IPS-15b (cell line): Measurements from ENCODE around the gene DNAJC9.

Experiments used
- H3K27me3 ChIP-seq: one replicate; pipeline ENCODE4 v1.6.1; 2013; ENCODE audit warnings: low read length; ENCODE audit not compliant: control insufficient read depth, insufficient read depth
- H3K36me3 ChIP-seq: one replicate; pipeline ENCODE4 v1.6.1; 2013; ENCODE audit warnings: low read length; ENCODE audit not compliant: control insufficient read depth, insufficient read depth
- H3K4me1 ChIP-seq: one replicate; pipeline ENCODE4 v1.6.1; 2013; ENCODE audit warnings: mild to moderate bottlenecking, low read length; ENCODE audit not compliant: control insufficient read depth, insufficient read depth
- H3K4me3 ChIP-seq: one replicate; pipeline ENCODE4 v1.5.1; 2013; ENCODE audit warnings: low read depth, low read length
- H3K9ac ChIP-seq: one replicate; pipeline ENCODE4 v1.6.1; 2013; ENCODE audit warnings: low read depth, mild to moderate bottlenecking, low read length
- H3K9me3 ChIP-seq: one replicate; pipeline ENCODE4 v1.6.1; 2013; ENCODE audit warnings: mild to moderate bottlenecking, low read length; ENCODE audit not compliant: control insufficient read depth, insufficient read depth

The DNAJC9 gene

GRCh38 chr10:73232887-73233286 is 14.2 kb downstream of the DNAJC9 start:
- H3K4me1 ChIP-seq: no peaks in the 10 kb centered on the region
- H3K27me3 ChIP-seq: no peaks in the 10 kb centered on the region
- no peaks in the 10 kb centered on the region for H3K9me3 ChIP-seq
- H3K4me3 ChIP-seq: no peak overlapping the region
- no peaks in the 10 kb centered on the region for H3K36me3 ChIP-seq
- no peak overlapping the region for H3K9ac ChIP-seq

GRCh38 chr10:73229567-73229966 is 17.5 kb downstream of the DNAJC9 start:
- Histone ChIP-seq H3K4me3 (no peak overlapping the region), H3K27me3 (no peaks in the 10 kb centered on the region), H3K36me3 (no peaks in the 10 kb centered on the region), H3K4me1 (no peaks in the 10 kb centered on the region), H3K9me3 (no peaks in the 10 kb centered on the region), H3K9ac (no peak overlapping the region)

DNA sequence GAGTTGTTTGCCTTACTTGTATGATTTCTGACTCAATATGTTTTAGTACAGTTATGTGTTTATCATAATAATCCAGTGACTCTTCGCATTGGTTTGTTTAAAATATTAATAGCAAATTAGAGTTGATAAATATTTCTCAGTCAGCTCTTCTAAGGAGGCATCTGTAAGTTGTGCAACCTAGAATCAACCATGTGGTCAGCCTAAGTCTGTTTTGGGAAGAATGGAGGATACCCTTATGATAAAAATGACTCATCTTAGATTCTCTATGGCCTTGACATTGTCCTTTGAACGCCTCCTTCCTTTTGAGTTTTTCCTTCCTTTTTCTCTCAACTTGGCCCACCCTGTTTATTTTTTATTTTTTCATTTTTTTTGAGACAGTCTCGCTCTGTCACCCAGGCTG is 18.8 kb downstream of the DNAJC9 start:
- no peaks in the 10 kb centered on the region for H3K27me3 ChIP-seq

GRCh38 chr10:73226663-73227062 is 20.4 kb downstream of the DNAJC9 start:
- H3K9me3 ChIP-seq: no peaks in the 10 kb centered on the region
- no peaks in the 10 kb centered on the region for H3K36me3 ChIP-seq

More for the DNA sequence above, 18.8 kb downstream of the DNAJC9 start:
- no peaks in the 10 kb centered on the region for H3K36me3 ChIP-seq
- no peak overlapping the region for H3K9ac ChIP-seq
- H3K4me3 ChIP-seq: no peak overlapping the region
- H3K9me3 ChIP-seq: no peaks in the 10 kb centered on the region
- no peaks in the 10 kb centered on the region for H3K4me1 ChIP-seq

GRCh38 chr10:73225518-73225917 is 21.5 kb downstream of the DNAJC9 start:
- no peaks in the 10 kb centered on the region for H3K9me3 ChIP-seq
- H3K4me3 ChIP-seq: no peak overlapping the region
- no peaks in the 10 kb centered on the region for H3K36me3 ChIP-seq
- H3K4me1 ChIP-seq: no peaks in the 10 kb centered on the region
- no peak overlapping the region for H3K9ac ChIP-seq
- no peaks in the 10 kb centered on the region for H3K27me3 ChIP-seq

More at GRCh38 chr10:73226663-73227062, 20.4 kb downstream of the DNAJC9 start:
- no peaks in the 10 kb centered on the region for H3K27me3 ChIP-seq
- H3K9ac ChIP-seq: no peak overlapping the region
- H3K4me1 ChIP-seq: no peaks in the 10 kb centered on the region
- H3K4me3 ChIP-seq: no peak overlapping the region

DNA sequence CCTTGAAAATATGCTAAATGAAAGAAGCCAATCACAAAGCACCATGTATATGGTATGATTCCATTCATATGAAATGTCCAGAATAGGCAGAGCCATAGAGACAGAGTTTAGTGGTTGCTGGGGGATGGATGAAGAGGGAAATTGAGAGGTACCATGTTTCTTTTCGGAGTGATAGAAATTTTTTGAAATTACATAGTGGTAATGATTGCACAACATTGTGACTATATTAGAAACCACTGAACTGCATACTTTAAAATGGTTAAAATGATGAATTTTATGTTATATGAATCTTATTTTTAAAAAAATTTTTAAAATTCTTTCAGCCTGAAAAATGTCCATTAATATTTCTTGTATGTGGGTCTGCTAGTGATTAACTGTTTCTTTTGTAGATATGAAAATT is 26.1 kb downstream of the DNAJC9 start:
- H3K9ac ChIP-seq: no peak overlapping the region
- no peak overlapping the region for H3K4me3 ChIP-seq
- no peaks in the 10 kb centered on the region for H3K27me3 ChIP-seq
- H3K4me1 ChIP-seq: no peaks in the 10 kb centered on the region
- no peaks in the 10 kb centered on the region for H3K9me3 ChIP-seq
- no peaks in the 10 kb centered on the region for H3K36me3 ChIP-seq

- Histone ChIP-seq H3K4me1 (no peaks in the 10 kb centered on the region), H3K9ac (no peak overlapping the region), H3K36me3 (no peaks in the 10 kb centered on the region), H3K27me3 (no peaks in the 10 kb centered on the region), H3K9me3 (no peaks in the 10 kb centered on the region), H3K4me3 (no peak overlapping the region)
Observed at GRCh38 chr10:73219384-73219783, 27.7 kb downstream of the DNAJC9 start.

GRCh38 chr10:73218431-73219191 is 28.4 kb downstream of the DNAJC9 start:
- Histone ChIP-seq H3K9me3 (no peaks in the 10 kb centered on the region), H3K9ac (no peak overlapping the region), H3K4me1 (no peaks in the 10 kb centered on the region), H3K27me3 (no peaks in the 10 kb centered on the region), H3K36me3 (no peaks in the 10 kb centered on the region), H3K4me3 (no peak overlapping the region)

DNA sequence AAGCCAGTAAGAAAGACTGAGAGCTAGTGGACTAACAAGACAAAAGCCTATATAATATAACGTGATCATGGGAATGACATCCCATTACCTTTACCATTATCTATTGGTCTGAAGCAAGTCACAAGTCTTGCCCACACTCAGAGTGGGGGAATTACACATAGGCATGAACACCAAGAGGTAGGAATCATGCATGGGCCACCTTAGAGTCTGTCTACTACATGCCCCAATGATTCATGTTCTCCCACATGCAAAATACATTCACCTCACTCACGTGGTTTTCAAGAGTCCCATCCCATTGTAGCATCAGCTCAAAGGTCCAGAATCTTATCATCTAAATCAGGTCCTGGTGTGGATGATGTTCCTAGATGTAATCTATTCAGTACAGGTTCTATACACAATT is 29.4 kb downstream of the DNAJC9 start:
- H3K9ac ChIP-seq: no peak overlapping the region
- H3K4me3 ChIP-seq: no peak overlapping the region
- H3K36me3 ChIP-seq: no peaks in the 10 kb centered on the region
- H3K27me3 ChIP-seq: no peaks in the 10 kb centered on the region
- H3K4me1 ChIP-seq: no peaks in the 10 kb centered on the region
- no peaks in the 10 kb centered on the region for H3K9me3 ChIP-seq

DNA sequence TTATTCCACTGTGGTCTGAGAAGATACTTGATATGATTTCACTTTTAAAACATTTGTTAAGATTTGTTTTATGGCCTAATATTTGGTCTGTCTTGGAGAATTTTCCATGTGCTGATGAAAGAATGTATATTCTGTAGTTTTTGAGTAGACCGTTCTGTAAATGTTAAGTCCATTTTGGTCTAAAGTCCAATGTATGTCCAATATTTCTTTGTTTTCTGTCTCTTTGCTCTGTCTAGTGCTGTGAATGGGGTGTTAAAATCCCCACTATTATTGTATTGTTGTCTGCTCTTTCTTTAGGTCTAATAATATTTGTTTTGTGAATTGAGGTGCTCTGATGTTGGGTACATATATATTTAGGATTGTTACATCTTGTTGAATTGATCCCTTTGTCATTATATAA is 31.3 kb downstream of the DNAJC9 start:
- Histone ChIP-seq H3K9me3 (no peaks in the 10 kb centered on the region), H3K4me1 (no peaks in the 10 kb centered on the region), H3K9ac (no peak overlapping the region), H3K27me3 (no peaks in the 10 kb centered on the region), H3K36me3 (no peaks in the 10 kb centered on the region), H3K4me3 (no peak overlapping the region)

DNA sequence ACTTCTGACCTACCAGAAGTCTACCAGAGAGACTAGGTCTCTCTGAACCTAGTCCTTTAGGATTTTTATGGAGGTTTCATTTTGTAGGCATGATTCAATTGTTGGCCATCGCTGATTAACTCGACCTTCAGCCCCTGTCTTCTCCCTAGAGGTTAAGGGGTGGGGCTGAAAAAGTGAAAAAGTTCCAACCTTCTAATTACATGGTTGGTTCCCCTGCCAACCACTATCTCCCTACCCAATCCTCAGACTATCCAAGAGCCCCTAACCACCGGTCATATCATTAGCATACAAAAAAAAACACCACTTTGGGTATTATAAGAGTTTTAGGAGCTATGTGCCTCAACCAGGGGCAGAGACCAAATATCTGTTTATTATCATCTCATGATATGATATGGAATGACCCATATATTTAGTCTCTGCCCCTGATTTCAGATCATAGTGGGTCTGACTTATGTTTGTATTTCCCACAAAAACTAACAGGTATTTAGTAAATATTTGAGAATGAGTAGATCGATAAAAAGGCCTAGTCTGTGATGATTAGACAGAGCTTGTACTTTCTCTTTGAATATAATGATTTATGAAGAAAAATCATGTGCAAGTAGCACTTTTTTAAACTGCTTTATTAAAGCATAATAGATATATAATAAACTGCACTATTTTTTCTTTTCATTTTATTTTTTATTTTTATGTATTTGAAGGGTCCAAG is 35.8 kb downstream of the DNAJC9 start:
- no peaks in the 10 kb centered on the region for H3K27me3 ChIP-seq
- no peak overlapping the region for H3K9ac ChIP-seq

More for the DNA sequence above, 35.8 kb downstream of the DNAJC9 start:
- peaks cover 12% of the 10 kb centered on the region for H3K9me3 ChIP-seq
- H3K4me3 ChIP-seq: no peak overlapping the region
- no peaks in the 10 kb centered on the region for H3K4me1 ChIP-seq
- H3K36me3 ChIP-seq: no peaks in the 10 kb centered on the region
